OCI-LY1 (cell line): Measurements from ENCODE around the gene TADA1.

ENCODE experiments used
- H2AFZ ChIP-seq: fragments of 200-600 bp; sonication (generic), shearing (Covaris generic); 2 replicates; pipeline ENCODE4 v1.6.0; 2014; ENCODE audit warnings: antibody characterized with exemption, mild to moderate bottlenecking, low read length
- H3F3A ChIP-seq: fragments of 200-600 bp; sonication (generic), shearing (Covaris generic); 2 replicates; pipeline ENCODE4 v1.6.0; 2014; ENCODE audit warnings: mild to moderate bottlenecking, antibody characterized with exemption, low read length, moderate library complexity; ENCODE audit not compliant: insufficient read depth
- H3K27ac ChIP-seq: fragments of 200-600 bp; sonication (generic); 2 replicates; pipeline ENCODE4 v1.5.1; 2014; ENCODE audit warnings: low read length, mixed run types, mild to moderate bottlenecking, low read depth; ENCODE audit not compliant: poor library complexity, severe bottlenecking
- H3K27me3 ChIP-seq: fragments of 200-600 bp; sonication (generic); 2 replicates; pipeline ENCODE4 v1.6.0; 2014; ENCODE audit warnings: antibody characterized with exemption, mild to moderate bottlenecking, low read length, moderate library complexity; ENCODE audit not compliant: insufficient read depth
- H3K36me3 ChIP-seq: fragments of 200-600 bp; sonication (generic); 2 replicates; pipeline ENCODE4 v1.6.1; 2014; ENCODE audit warnings: mild to moderate bottlenecking, antibody characterized with exemption, low read length, moderate library complexity, mixed read lengths; ENCODE audit not compliant: insufficient read depth
- H3K4me1 ChIP-seq: fragments of 200-600 bp; sonication (generic); 2 replicates; pipeline ENCODE4 v1.5.1; 2014; ENCODE audit warnings: mild to moderate bottlenecking, low read length, moderate library complexity; ENCODE audit not compliant: insufficient read depth, severe bottlenecking
- H3K4me2 ChIP-seq: fragments of 200-600 bp; sonication (generic), shearing (Covaris generic); 2 replicates; pipeline ENCODE4 v1.6.1; 2014; ENCODE audit warnings: low read length
- H3K4me3 ChIP-seq: fragments of 200-600 bp; sonication (generic); 2 replicates; pipeline ENCODE4 v1.5.1; 2014; ENCODE audit warnings: low read length, low read depth, mild to moderate bottlenecking, mixed read lengths; ENCODE audit not compliant: poor library complexity, severe bottlenecking
- H3K79me2 ChIP-seq: fragments of 200-600 bp; shearing (Covaris generic); 2 replicates; pipeline ENCODE4 v1.6.1; 2016; ENCODE audit warnings: mixed run types, low read length, mixed read lengths; ENCODE audit not compliant: insufficient read depth
- H3K9ac ChIP-seq: fragments of 200-600 bp; sonication (generic), shearing (Covaris generic); 2 replicates; pipeline ENCODE4 v1.6.1; 2014; ENCODE audit warnings: mild to moderate bottlenecking, low read length, mixed read lengths
- H3K9me2 ChIP-seq: fragments of 200-600 bp; sonication (generic), shearing (Covaris generic); 2 replicates; pipeline ENCODE4 v1.6.1; 2014; ENCODE audit warnings: low read depth, mild to moderate bottlenecking, low read length, mixed read lengths
- H3K9me3 ChIP-seq: fragments of 200-600 bp; shearing (Covaris generic); 2 replicates; pipeline ENCODE4 v1.6.1; 2014; ENCODE audit warnings: low read length, mixed read lengths
- H4K20me1 ChIP-seq: fragments of 200-600 bp; sonication (generic), shearing (Covaris generic); 2 replicates; pipeline ENCODE4 v1.6.0; 2016; ENCODE audit warnings: mild to moderate bottlenecking, low read length; ENCODE audit not compliant: insufficient read depth
- EZH2 ChIP-seq: fragments of 200-600 bp; sonication (generic), shearing (Covaris generic); IDR thresholded peaks from 2 replicates; pipeline ENCODE4 v1.8.0; 2017; ENCODE audit warnings: borderline replicate concordance, mixed run types, mild to moderate bottlenecking, antibody characterized with exemption, low read length, moderate library complexity, mixed read lengths
- TF ChIP-seq, protein P1 (sequence below): fragments of 200-600 bp; sonication (generic), shearing (Covaris generic); IDR thresholded peaks from 2 replicates; pipeline ENCODE4 v1.5.1; 2017; ENCODE audit warnings: mild to moderate bottlenecking, antibody characterized with exemption, low read length, moderate library complexity, mixed read lengths

TADA1 gene

DNA sequence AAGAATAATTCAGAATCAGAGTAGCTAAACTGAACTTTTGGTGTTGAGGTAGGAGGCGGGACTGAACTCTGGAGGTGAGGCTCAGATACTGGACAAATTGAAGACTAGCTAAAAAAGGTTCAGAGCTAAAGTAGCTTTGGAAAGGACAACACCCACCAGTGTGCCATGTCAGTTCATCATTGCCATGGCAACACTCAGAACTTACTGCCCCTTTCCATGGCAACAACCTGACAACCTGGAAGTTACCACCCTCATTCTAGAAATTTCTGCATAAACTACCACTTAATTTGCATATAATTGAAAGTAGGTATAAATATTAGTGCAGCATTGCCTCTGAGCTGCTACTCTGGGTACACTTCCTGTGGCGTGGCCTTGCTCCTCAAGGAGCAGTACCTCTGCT, 67.1 kb downstream of the TADA1 start:
- no peak for TF ChIP-seq EZH2
- TF ChIP-seq, protein P1, sequence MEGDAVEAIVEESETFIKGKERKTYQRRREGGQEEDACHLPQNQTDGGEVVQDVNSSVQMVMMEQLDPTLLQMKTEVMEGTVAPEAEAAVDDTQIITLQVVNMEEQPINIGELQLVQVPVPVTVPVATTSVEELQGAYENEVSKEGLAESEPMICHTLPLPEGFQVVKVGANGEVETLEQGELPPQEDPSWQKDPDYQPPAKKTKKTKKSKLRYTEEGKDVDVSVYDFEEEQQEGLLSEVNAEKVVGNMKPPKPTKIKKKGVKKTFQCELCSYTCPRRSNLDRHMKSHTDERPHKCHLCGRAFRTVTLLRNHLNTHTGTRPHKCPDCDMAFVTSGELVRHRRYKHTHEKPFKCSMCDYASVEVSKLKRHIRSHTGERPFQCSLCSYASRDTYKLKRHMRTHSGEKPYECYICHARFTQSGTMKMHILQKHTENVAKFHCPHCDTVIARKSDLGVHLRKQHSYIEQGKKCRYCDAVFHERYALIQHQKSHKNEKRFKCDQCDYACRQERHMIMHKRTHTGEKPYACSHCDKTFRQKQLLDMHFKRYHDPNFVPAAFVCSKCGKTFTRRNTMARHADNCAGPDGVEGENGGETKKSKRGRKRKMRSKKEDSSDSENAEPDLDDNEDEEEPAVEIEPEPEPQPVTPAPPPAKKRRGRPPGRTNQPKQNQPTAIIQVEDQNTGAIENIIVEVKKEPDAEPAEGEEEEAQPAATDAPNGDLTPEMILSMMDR = no peak
- no peak overlapping the region for H3K4me3 ChIP-seq

More for the DNA sequence above, 67.1 kb downstream of the TADA1 start:
- no peaks in the 10 kb centered on the region for H3K79me2 ChIP-seq
- no peak overlapping the region for H3K27ac ChIP-seq
- H2AFZ ChIP-seq = no peak overlapping the region
- no peaks in the 10 kb centered on the region for H3F3A ChIP-seq
- H3K27me3 ChIP-seq = no peaks in the 10 kb centered on the region
- no peaks in the 10 kb centered on the region for H3K9me3 ChIP-seq
- H3K4me2 ChIP-seq = no peak overlapping the region
- H3K9ac ChIP-seq = no peak overlapping the region
- no peaks in the 10 kb centered on the region for H3K36me3 ChIP-seq
- H4K20me1 ChIP-seq = no peaks in the 10 kb centered on the region
- H3K9me2 ChIP-seq = no peaks in the 10 kb centered on the region
- H3K4me1 ChIP-seq = no peaks in the 10 kb centered on the region
